Testis (tissue), 2 donors: ENCODE measurements around the gene SPDL1.

Experiments
- CTCF ChIP-seq, 3 experiments: fragments of 450-650 bp in 2 of 3; fragments of 200-600 bp in 1 of 3; sonication (generic) in 1 of 3; IDR thresholded peaks; one replicate each; pipeline ENCODE4 v1.5.1; 2016 to 2019; ENCODE audit warnings: antibody characterized with exemption in 3 of 3, mild to moderate bottlenecking in 2 of 3, moderate library complexity in 1 of 3
- POLR2A ChIP-seq: fragments of 450-650 bp; IDR thresholded peaks from one replicate; pipeline ENCODE4 v1.6.1; 2017; ENCODE audit warnings: antibody characterized with exemption, mild to moderate bottlenecking, moderate library complexity

- TF ChIP-seq CTCF (IDR thresholded peaks at IDR 0.05) (no peak), POLR2A (no peak)
Observed at GRCh38 chr5:169550227-169550626, 33.3 kb upstream of the SPDL1 start.
